Measurements from ENCODE around the gene SYNRG.
A peak's percentile ranks its signal among the peaks of the same experiment; 100 is the strongest.

Gene SYNRG

GRCh38 chr17:37485938-37486570 lies 123.2 kb downstream of the SYNRG start:
- DNase-seq (ENCODE audit: insufficient read length, low spot score) (no peak), FAIRE-seq (no peak)
- TF ChIP-seq PAX5 (IDR thresholded peaks at IDR 0.05; ENCODE audit: insufficient read depth, low read length, severe bottlenecking) = no peak
- no peak for TF ChIP-seq POU2F2 (IDR thresholded peaks at IDR 0.05; ENCODE audit: low read depth, low read length)
- no peak for TF ChIP-seq POLR2AphosphoS5 (IDR thresholded peaks at IDR 0.05; ENCODE audit: low read depth, low read length)
- no peak for TF ChIP-seq TAF1 (IDR thresholded peaks at IDR 0.05; ENCODE audit: low read depth, low read length)
- no peak for TF ChIP-seq POLR2A (IDR thresholded peaks at IDR 0.05; ENCODE audit: low read depth, low read length)

GRCh38 chr17:37483311-37484039 lies 125.7 kb downstream of the SYNRG start:
- TF ChIP-seq TAF1 (IDR thresholded peaks at IDR 0.05; ENCODE audit: low read depth, low read length) (no peak), POU2F2 (IDR thresholded peaks at IDR 0.05; ENCODE audit: low read depth, low read length) (peak; percentile 79), POLR2AphosphoS5 (IDR thresholded peaks at IDR 0.05; ENCODE audit: low read depth, low read length) (no peak), POLR2A (IDR thresholded peaks at IDR 0.05; ENCODE audit: low read depth, low read length) (no peak), PAX5 (IDR thresholded peaks at IDR 0.05; ENCODE audit: insufficient read depth, low read length, severe bottlenecking) (no peak), SPI1 (IDR thresholded peaks at IDR 0.05; ENCODE audit: low read depth, low read length) (no peak)
- no peak for DNase-seq (ENCODE audit: insufficient read length, low spot score)
- FAIRE-seq = no peak

- no peak for DNase-seq (ENCODE audit: insufficient read length, low spot score)
- no peak for FAIRE-seq
- TF ChIP-seq POLR2A (IDR thresholded peaks at IDR 0.05; ENCODE audit: low read depth, low read length) = no peak
- no peak for TF ChIP-seq POU2F2 (IDR thresholded peaks at IDR 0.05; ENCODE audit: low read depth, low read length)
- TF ChIP-seq PAX5 (IDR thresholded peaks at IDR 0.05; ENCODE audit: insufficient read depth, low read length, severe bottlenecking) = no peak
- no peak for TF ChIP-seq SPI1 (IDR thresholded peaks at IDR 0.05; ENCODE audit: low read depth, low read length)
- no peak for TF ChIP-seq POLR2AphosphoS5 (IDR thresholded peaks at IDR 0.05; ENCODE audit: low read depth, low read length)
- TF ChIP-seq TAF1 (IDR thresholded peaks at IDR 0.05; ENCODE audit: low read depth, low read length) = no peak
Observed at GRCh38 chr17:37481001-37481665, 128.1 kb downstream of the SYNRG start.

- FAIRE-seq (no peak), DNase-seq (ENCODE audit: insufficient read length, low spot score) (no peak)
- TF ChIP-seq POU2F2 (IDR thresholded peaks at IDR 0.05; ENCODE audit: low read depth, low read length) = no peak
- no peak for TF ChIP-seq POLR2AphosphoS5 (IDR thresholded peaks at IDR 0.05; ENCODE audit: low read depth, low read length)
- TF ChIP-seq PAX5 (IDR thresholded peaks at IDR 0.05; ENCODE audit: insufficient read depth, low read length, severe bottlenecking) = no peak
- no peak for TF ChIP-seq POLR2A (IDR thresholded peaks at IDR 0.05; ENCODE audit: low read depth, low read length)
- no peak for TF ChIP-seq TAF1 (IDR thresholded peaks at IDR 0.05; ENCODE audit: low read depth, low read length)
- no peak for TF ChIP-seq SPI1 (IDR thresholded peaks at IDR 0.05; ENCODE audit: low read depth, low read length)
Observed at GRCh38 chr17:37480427-37480826, 128.8 kb downstream of the SYNRG start.

GRCh38 chr17:37479025-37479424 lies 130.2 kb downstream of the SYNRG start:
- FAIRE-seq = no peak
- no peak for TF ChIP-seq POU2F2 (IDR thresholded peaks at IDR 0.05; ENCODE audit: low read depth, low read length)
- no peak for TF ChIP-seq POLR2A (IDR thresholded peaks at IDR 0.05; ENCODE audit: low read depth, low read length)
- no peak for TF ChIP-seq SPI1 (IDR thresholded peaks at IDR 0.05; ENCODE audit: low read depth, low read length)
- no peak for TF ChIP-seq POLR2AphosphoS5 (IDR thresholded peaks at IDR 0.05; ENCODE audit: low read depth, low read length)
- TF ChIP-seq PAX5 (IDR thresholded peaks at IDR 0.05; ENCODE audit: insufficient read depth, low read length, severe bottlenecking) = no peak
- TF ChIP-seq TAF1 (IDR thresholded peaks at IDR 0.05; ENCODE audit: low read depth, low read length) = no peak
- no peak for DNase-seq (ENCODE audit: insufficient read length, low spot score)

- no peak for TF ChIP-seq SPI1 (IDR thresholded peaks at IDR 0.05; ENCODE audit: low read depth, low read length)
- DNase-seq (ENCODE audit: insufficient read length, low spot score) (no peak), FAIRE-seq (no peak)
Observed at GRCh38 chr17:37478187-37478586, 131.0 kb downstream of the SYNRG start.

- DNase-seq (ENCODE audit: insufficient read length, low spot score) (no peak), FAIRE-seq (no peak)
- no peak for TF ChIP-seq POU2F2 (IDR thresholded peaks at IDR 0.05; ENCODE audit: low read depth, low read length)
- no peak for TF ChIP-seq TAF1 (IDR thresholded peaks at IDR 0.05; ENCODE audit: low read depth, low read length)
- TF ChIP-seq POLR2A (IDR thresholded peaks at IDR 0.05; ENCODE audit: low read depth, low read length) = no peak
- TF ChIP-seq SPI1 (IDR thresholded peaks at IDR 0.05; ENCODE audit: low read depth, low read length) = no peak
- no peak for TF ChIP-seq POLR2AphosphoS5 (IDR thresholded peaks at IDR 0.05; ENCODE audit: low read depth, low read length)
- no peak for TF ChIP-seq PAX5 (IDR thresholded peaks at IDR 0.05; ENCODE audit: insufficient read depth, low read length, severe bottlenecking)
Observed at GRCh38 chr17:37476431-37477120, 132.6 kb downstream of the SYNRG start.

- TF ChIP-seq POU2F2 (IDR thresholded peaks at IDR 0.05; ENCODE audit: low read depth, low read length) (no peak), TAF1 (IDR thresholded peaks at IDR 0.05; ENCODE audit: low read depth, low read length) (no peak), SPI1 (IDR thresholded peaks at IDR 0.05; ENCODE audit: low read depth, low read length) (0 out of 2 replicates have a peak, but pooled peaks have one; percentile 22)
- FAIRE-seq (no peak), DNase-seq (ENCODE audit: insufficient read length, low spot score) (no peak)
Observed at GRCh38 chr17:37475731-37476420, 133.3 kb downstream of the SYNRG start.

GRCh38 chr17:37470181-37470580 lies 139.0 kb downstream of the SYNRG start:
- DNase-seq (ENCODE audit: insufficient read length, low spot score) (no peak), FAIRE-seq (no peak)
- TF ChIP-seq TAF1 (IDR thresholded peaks at IDR 0.05; ENCODE audit: low read depth, low read length) (no peak), POU2F2 (IDR thresholded peaks at IDR 0.05; ENCODE audit: low read depth, low read length) (no peak), POLR2A (IDR thresholded peaks at IDR 0.05; ENCODE audit: low read depth, low read length) (no peak), POLR2AphosphoS5 (IDR thresholded peaks at IDR 0.05; ENCODE audit: low read depth, low read length) (no peak), PAX5 (IDR thresholded peaks at IDR 0.05; ENCODE audit: insufficient read depth, low read length, severe bottlenecking) (no peak), SPI1 (IDR thresholded peaks at IDR 0.05; ENCODE audit: low read depth, low read length) (no peak)

All from GM12891 (cell line).